ENCODE data around the gene IDUA.

IDUA gene

GRCh38 chr4:1002631-1003251, 15.9 kb downstream of the IDUA start:
- no peak for DNase-seq

DNA sequence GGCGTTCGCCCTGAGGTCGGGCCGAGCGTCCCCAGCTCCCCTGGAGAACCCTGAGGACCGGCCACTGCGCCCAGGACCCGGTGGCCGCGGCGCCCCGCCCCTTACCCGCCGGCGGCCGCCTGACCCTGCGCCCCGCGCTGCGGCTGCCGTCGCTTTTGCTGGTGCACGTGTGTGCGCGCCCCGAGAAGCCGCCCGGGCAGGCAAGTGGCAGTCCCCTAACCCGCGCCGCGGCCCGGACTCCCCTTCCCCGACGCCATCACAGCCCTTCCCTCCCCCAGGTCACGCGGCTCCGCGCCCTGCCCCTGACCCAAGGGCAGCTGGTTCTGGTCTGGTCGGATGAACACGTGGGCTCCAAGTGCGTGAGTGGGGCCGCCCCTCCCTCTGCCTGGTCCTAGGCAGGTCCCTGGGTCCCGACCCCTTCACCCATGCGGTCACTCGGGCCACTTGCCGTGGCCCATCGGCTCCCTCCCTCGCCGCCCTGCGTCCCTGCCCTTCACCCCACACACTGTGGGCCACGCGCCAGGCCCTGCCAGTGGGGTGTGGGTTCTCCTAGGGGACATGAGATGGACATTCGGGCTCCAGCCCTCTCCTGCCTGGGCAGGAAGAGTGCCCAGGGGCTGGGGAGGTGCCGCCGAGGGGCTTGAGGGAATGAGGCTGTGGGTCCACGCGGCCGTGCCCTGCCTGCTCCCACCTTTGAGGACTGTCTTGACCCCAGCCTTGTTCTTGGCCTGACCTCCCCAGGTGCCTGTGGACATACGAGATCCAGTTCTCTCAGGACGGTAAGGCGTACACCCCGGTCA, 16.6 kb downstream of the IDUA start:
- no peak for DNase-seq

DNA sequence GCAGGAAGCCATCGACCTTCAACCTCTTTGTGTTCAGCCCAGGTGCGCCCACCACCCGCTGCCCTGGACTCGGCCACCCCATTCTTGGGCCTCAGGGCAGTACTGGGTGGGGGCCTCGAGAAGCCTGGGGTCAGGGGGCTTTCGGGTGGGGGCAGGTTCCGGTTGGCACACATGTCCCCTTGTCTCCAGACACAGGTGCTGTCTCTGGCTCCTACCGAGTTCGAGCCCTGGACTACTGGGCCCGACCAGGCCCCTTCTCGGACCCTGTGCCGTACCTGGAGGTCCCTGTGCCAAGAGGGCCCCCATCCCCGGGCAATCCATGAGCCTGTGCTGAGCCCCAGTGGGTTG, 17.2 kb downstream of the IDUA start:
- DNase-seq: no peak

- DNase-seq: no peak
Measured at GRCh38 chr4:1004557-1005485, 18.0 kb downstream of the IDUA start.

GRCh38 chr4:1006856-1007255, 20.0 kb downstream of the IDUA start:
- DNase-seq: no peak

GRCh38 chr4:1008840-1009541, 22.1 kb downstream of the IDUA start:
- DNase-seq: no peak

- no peak for DNase-seq
Measured at GRCh38 chr4:1009542-1010394, 22.9 kb downstream of the IDUA start.

DNA sequence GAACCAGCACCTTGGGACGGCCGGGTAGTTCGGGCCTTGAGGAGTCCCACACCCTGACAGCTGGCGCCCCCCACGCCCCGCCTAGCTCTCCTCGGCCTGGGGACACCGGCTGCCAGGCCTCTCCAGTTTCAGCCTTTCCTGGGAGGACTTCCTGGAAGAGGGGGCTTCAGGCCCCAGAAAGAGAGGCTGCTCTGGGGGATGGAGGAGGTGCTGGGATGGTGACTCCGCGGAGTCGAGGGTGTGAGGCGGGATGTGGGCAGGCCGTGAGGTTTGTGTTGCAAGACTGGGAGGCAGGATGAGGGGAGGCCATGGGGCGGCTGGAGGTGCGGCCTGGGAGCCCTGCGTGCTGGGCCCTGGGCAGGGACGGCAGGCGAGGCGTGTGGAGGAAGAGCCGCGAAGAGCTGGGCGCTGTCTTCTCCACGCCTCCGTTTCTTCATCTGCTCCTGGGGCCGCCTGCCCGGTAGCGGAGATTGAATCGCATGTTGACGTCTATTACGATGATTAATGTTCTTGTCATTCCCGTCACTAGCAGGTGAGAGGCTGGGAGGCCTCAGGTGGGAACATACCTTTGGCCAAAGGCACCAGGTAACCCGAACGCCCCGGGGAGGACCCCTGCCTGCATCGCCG, 23.7 kb downstream of the IDUA start:
- no peak for DNase-seq

GRCh38 chr4:1011022-1011665, 24.3 kb downstream of the IDUA start, which contains the start of gene FGFRL1:
Gene FGFRL1, plus strand, starts transcription at chr4:1011626. Its CDS starts 860 bp downstream, at chr4:1012486.
- no peak for DNase-seq

DNA sequence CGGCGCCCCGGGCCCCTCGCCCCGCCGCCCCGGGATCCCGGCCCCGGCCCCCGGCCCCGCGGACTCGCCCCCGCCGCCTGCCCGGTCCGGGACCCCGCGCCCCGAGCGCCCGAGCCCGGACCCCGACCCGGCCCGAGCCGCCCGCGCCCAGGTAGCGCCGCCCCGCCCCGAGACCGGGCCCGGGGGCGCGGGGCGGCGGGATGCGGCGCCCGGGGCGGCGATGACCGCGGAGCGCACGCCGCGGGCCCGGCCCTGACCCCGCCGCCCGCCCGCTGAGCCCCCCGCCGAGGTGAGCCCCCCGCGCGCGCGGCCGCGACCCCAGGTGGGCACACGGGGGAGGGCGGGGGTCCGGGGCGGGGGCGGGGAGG, 24.8 kb downstream of the IDUA start:
- DNase-seq: no peak

DNA sequence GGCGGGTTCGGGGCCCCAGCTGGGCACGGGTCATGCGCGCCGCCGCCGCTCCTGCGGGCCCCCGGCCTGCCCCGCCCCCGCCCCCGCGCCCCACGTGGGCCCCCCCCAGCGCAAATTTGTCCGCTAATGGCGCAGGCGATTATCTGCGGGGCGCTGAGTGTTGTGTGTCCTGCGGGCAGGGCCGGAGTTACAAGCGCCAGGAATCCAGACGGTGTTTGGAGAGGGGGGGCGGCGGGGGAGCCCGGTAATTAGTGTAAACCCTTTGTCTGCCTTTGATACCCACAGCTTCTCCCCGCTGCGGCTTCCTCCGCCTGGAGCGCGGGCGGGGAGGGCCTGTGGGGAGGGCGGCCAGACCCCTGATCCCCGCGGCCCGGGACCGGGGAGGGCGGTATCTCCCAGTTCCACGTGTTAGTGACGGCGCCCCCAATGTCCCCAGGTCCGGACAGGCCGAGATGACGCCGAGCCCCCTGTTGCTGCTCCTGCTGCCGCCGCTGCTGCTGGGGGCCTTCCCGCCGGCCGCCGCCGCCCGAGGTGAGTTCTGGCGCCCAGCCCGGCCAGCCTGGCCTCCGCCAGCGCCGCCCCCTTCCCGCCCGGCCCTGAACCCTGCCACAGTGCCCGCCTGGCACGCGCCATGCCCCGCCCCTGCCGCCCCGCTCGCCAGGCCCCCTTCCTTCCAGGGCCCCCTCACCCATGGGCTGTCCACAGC, 25.3 kb downstream of the IDUA start:
- no peak for DNase-seq

- DNase-seq: no peak
Measured at GRCh38 chr4:1013225-1014073, 26.6 kb downstream of the IDUA start.

DNA sequence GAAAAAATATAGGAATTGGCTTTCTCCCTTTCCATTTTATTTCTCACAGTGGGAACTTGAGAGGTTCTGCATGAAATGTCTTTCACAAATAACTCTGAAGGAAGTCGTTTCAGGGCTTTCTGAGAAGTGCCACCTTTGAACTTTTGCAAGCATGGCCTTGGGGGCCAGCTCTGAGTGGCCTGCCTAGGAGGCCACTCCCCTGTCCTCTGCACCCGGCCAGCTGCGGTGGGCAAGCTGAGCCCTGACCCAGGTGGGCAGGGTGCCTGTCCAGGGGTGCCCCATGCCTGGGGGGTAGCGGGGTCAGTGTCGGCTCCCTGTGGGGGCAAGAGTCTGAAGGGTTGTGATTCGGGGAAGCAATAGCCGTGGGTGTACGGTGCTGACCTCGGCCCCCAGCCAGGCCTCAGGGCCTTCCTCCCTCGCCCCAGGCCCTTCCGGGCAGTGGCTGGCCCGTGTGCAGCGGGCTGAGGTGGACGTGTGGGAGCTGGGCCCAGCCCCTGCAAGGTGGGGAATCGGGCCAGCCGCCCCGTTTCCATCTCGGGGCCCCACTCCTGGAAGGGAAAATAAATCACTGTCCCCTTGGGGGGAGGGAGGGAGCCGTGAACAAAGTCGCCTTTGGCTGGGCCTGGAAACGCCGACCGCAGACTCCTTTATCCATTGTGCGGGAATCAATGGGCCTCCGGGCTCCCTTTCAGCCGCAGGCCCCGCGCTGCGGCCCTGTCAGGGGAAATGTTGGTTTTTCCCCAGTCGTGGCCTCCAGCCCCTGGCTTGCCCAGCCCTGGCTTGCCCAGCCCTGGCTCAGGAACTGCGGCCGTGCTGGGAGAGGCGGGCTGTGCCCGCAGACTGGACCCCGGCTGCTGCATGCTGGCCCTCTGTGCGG, 27.7 kb downstream of the IDUA start:
- DNase-seq: no peak

DNA sequence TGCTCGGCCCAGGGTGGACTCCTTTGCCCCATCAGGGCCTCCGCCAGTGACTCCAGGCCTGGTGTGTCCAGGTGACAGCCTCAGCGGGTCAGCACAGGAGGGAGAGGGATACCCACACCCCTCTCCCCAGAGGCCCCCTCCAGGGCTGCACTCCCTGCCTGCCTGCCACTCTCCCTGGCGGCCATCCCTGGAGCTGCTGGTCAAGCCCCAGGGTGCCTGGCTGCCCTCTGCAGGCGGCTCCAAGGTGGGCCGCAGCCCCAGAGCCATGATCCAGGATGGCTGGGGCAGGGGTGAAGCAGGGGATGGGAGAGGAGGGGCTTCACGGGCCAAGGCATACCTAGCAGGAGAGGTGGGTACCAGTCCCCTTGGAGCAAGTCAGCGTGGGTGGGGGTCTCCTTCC, 28.3 kb downstream of the IDUA start:
- no peak for DNase-seq

DNA sequence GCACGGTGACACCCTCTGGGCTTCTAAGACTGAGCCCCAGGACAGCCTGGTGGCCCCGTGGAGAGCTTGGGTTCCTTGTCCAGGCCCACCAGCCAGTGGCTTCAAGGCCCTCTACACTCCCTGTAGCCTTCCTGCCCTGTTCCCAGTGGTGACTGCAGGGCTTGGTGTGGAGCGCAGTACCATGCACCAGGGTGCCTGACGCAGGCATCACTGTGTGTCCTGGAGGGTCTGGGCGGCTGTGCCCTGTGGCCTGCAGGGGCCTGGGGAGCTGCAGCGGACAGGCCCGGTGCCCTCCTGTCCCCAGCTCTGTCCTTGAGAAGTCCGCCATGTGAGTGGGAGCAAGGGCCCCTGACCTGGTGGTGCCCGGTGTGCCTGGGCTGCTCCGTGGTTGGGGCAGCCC, 28.9 kb downstream of the IDUA start:
- no peak for DNase-seq

DNA sequence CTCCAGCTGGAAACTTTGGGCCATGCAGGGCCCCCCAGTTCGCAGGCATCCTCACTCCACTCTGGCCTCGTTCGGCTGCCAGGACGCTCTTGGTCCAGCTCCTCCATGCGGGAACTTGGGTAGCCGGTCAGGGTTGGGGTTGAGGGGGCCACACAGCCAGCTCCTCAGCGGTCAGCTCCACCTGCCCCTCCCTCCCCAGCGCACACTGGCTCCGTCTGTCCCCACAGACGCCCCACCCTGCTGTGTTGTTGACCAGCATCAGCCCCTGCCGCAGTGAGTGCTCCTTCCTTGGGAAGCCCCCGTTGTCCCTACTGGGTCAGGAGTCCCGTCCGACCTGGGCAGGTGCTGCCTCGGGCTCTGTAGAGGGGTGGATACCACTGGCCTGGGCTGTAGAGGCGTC, 30.4 kb downstream of the IDUA start:
- no peak for DNase-seq

GRCh38 chr4:1017706-1018105, 30.9 kb downstream of the IDUA start:
- DNase-seq: no peak

All from NCI-H2081 treated with DMSO at 0.1 percent for 48 hours (cell line).